HEK293T (cell line): ENCODE data around the gene OR7A17.

Experiments
- ARNT ChIP-seq: fragments of 450-650 bp; IDR thresholded peaks from 2 replicates; pipeline ENCODE4 v1.6.1; 2017; ENCODE audit warnings: mild to moderate bottlenecking
- BHLHE40 ChIP-seq: fragments of 450-650 bp; IDR thresholded peaks from 2 replicates; pipeline ENCODE4 v1.6.1; 2016; ENCODE audit warnings: mild to moderate bottlenecking, moderate library complexity, borderline replicate concordance
- CTBP1 ChIP-seq: fragments of 450-650 bp; IDR thresholded peaks from 2 replicates; pipeline ENCODE4 v1.6.1; 2016; ENCODE audit warnings: borderline replicate concordance
- ELF4 ChIP-seq: fragments of 450-650 bp; IDR thresholded peaks from 2 replicates; pipeline ENCODE4 v1.6.1; 2017; ENCODE audit warnings: antibody characterized with exemption
- FOXA1 ChIP-seq: fragments of 450-650 bp; IDR thresholded peaks from 2 replicates; pipeline ENCODE4 v1.6.1; 2016; ENCODE audit warnings: mild to moderate bottlenecking
- FOXK2 ChIP-seq: fragments of 450-650 bp; IDR thresholded peaks from 2 replicates; pipeline ENCODE4 v1.6.1; 2016; ENCODE audit warnings: mild to moderate bottlenecking
- FOXM1 ChIP-seq: fragments of 450-650 bp; IDR thresholded peaks from 2 replicates; pipeline ENCODE4 v1.6.1; 2017; ENCODE audit warnings: mild to moderate bottlenecking, borderline replicate concordance
- HDGF ChIP-seq: fragments of 450-650 bp; IDR thresholded peaks from 2 replicates; pipeline ENCODE4 v1.6.1; 2017; ENCODE audit warnings: antibody characterized with exemption, borderline replicate concordance
- L3MBTL2 ChIP-seq: fragments of 450-650 bp; conservative IDR thresholded peaks from 2 replicates; pipeline ENCODE4 v1.6.1; 2016; ENCODE audit warnings: mild to moderate bottlenecking
- NFRKB ChIP-seq: fragments of 450-650 bp; IDR thresholded peaks from 2 replicates; pipeline ENCODE4 v1.6.1; 2016; ENCODE audit warnings: mild to moderate bottlenecking, moderate library complexity
- PKNOX1 ChIP-seq: fragments of 450-650 bp; IDR thresholded peaks from 2 replicates; pipeline ENCODE4 v1.6.1; 2016
- SP1 ChIP-seq: fragments of 450-650 bp; IDR thresholded peaks from 2 replicates; pipeline ENCODE4 v1.6.1; 2017

- no peak for TF ChIP-seq FOXK2
- no peak for TF ChIP-seq SP1
- TF ChIP-seq FOXA1 = no peak
- no peak for TF ChIP-seq FOXM1
- TF ChIP-seq PKNOX1 = no peak
- TF ChIP-seq ELF4 = no peak
- no peak for TF ChIP-seq CTBP1
- no peak for TF ChIP-seq NFRKB
- no peak for TF ChIP-seq HDGF
- no peak for TF ChIP-seq ARNT
- no peak for TF ChIP-seq BHLHE40
- no peak for TF ChIP-seq L3MBTL2
Measured at GRCh38 chr19:14837391-14837790, 48.5 kb downstream of the OR7A17 start.
